GM18511 (cell line): ENCODE measurements around the gene IL12RB2.

Source experiments
- ATAC-seq: cut with Tn5 transposase; IDR thresholded peaks from one replicate; pipeline ENCODE4 v1.9.1; 2021; ENCODE audit warnings: mild to moderate bottlenecking, moderate library complexity; ENCODE audit not compliant: unreplicated experiment

Gene IL12RB2

DNA sequence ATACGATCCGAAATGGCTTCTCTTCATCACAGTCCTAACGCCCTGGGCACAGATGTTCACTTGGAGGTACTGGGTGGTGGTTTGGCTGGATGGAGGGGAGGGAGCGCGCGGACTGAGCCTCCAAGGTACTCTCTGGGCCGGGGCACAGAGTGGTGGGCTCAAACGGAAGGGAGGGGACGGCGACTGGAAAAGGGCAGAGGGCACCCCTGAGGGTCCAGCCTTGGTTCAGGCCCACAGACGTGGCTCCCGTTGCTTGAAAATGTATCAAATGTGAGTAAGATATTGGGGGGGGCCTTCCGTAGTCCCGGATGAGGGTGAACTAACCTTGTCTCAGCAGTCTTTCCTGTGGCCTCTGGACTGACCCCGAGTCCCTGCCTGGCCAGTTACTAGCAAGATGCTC is 463 bp downstream of the IL12RB2 start:
- ATAC-seq = peak; percentile 35

DNA sequence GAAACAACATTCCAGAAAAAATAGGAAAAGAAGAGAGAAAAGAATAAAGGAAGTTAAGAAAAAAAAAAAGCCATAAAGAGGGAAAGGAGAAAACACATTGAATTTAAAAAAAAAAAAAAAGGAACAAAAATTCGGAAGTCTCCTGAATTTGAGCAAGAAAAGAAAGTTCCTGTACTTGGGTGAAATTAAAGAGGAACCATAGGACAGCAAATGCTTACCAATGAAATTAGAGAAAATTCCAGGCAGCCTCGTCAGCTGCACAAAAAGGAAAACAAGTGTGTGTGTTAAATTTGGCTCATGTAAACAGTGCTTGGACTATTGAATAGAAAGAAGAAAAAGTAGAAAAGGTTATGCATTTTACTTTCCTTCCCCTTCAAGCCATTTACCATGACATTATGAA is 4.9 kb downstream of the IL12RB2 start:
- ATAC-seq = no peak

DNA sequence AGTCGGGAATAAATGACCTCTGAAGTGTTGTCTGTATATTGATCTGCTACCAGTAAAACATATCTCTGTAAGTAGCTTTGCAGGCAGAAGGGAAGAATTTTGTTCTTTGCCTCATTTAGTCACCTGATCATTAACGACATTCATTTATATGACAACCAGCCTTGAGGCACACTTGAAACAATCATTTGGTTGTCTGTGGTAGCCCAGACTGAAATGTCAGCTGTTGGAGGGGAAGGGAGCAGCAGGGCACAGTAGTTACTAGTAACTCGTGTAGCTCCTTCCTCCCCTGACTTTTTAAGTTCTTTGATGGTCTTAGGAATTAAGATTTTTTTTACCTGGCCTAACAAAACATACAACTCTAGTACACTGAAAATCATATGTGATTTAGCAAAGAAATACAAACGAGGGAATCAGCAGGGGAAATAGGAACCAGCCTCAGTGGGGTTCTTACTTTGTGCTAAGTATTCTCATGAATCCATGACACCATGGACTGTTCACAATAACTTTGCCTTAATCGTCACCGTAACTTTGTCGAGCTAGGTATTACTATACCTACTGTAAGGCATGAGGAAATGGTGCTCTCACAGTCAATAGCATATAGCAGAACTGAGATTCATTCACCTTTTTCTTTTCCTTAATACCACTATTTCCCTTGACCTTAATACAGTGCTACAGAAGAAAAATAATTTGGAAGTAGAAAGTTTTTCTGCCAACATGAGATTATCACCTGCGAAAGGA is 6.4 kb downstream of the IL12RB2 start:
- ATAC-seq = no peak

DNA sequence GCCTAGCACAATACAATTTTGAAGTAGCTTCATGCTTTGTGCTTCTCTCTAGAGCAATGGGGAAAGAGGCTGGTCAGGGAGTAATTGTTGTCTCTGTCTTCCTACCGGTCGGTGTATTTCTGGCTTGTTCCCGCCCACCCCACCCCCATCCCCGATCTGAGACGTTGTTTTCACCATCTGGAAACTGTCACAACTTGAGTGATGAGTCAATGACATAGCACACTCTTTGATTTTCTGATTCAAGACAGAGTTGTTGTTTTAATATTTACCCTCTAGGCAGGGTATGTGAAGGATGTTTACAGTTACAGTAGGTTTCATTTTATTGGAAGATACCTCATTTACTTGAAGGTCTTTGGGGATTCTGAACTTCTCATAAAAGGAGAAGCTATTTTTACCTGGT is 7.0 kb downstream of the IL12RB2 start:
- ATAC-seq = no peak

DNA sequence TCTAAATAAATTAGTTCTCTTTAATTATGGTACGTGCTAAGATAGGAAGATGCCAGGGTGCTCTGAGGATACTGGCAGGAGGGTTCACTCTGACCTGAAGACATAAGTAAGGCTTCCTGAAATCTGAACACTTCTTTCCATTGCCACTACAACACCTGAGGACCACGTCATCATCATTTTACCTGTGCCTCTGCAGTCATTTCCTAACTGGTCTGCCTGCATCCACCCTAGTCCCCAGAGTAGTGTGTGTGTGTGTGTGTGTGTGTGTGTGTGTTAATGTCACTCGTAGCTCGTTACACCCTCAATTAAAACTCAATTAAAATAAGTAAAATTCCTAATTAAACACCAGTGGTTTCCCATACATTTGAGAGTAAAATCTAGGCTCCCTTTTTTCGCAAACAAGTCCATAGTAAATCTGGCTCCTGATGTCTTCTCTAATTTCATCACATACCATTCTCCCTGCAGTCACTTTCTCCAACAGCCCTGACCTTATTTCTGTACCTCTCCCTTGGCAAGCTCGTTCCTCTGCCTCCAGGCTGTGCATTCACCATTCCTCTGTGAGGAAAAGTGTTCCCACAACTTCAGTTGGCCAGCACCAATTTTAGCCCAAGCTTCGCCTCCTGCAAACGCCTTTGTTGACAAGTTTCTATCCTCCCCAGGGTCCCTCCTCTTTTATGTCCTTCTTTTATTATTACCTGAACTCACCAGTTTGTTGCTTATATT is 8.7 kb downstream of the IL12RB2 start:
- ATAC-seq = no peak

DNA sequence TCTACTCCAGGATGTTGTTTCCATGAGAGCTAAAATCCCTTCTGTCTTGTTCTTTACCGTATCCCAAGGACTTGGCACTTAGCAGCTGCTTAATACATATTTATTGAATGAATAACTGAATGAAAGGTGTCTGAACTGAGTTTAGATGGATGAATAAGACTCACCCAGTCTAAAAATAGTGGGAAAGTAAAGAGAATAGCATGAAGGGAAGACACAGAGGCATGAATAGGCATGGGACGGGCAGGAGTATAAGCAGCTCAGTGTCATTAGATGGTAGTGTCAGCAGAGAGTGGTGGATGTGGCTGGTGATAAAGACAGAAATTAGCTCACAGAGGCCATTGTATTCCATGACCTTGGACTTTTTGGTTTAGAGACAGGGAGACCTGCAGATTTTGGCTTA is 9.2 kb downstream of the IL12RB2 start:
- no peak for ATAC-seq

DNA sequence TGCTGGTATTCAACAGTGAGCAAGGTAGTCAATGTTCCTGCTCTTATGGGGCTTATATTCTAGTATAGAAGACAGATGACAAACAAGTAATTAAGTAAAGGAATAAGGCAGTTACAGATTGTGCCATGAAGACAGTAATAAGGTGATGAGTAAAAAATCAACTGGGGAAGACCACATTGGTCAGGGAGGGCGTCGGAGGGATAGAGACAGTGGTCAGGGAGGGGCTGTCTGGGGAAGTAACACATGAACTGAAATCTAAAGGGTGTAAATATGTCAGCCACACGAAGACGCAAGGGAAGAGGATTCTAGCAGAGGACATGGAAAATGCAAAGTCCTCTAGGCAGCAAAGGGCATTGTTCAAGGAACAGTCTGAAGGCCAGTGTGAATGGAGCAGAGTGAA is 10.1 kb downstream of the IL12RB2 start:
- no peak for ATAC-seq

DNA sequence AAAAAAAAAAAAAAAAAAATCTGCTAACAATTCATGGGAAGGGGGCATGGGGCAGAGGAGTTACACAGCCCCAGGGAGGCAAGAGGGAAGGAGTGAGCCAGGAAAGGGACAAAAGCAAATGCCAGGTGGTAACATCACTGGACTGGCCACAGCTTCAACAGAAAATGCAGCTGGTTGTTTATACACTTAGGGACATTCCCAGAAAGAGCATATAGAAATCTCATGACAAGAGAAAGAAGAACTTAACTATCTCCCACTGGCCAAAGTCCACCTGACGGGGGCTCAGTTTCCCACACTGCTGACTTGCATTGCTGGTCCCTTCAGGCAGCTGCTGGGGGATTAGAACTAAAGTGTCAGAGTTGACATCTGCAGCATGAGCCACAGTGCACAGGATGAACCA is 14.8 kb downstream of the IL12RB2 start:
- no peak for ATAC-seq

DNA sequence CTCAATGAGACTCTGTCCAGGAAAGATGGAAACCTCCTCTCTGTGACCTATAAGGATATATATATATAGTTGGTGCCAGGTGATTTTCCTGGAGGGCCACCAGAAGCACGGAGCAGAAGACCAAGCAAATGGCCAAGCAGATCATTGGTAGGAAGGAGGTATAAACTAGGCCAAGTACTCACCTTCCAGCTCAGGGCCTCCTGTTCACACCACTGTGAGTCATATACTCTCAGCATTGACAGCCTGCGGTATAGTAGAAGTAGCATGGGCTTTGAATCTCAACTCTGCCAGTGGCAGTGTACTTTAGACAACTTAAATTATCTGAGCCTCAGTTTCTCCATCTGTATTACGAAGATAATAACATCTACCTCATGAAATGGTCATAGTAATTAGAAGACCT is 15.4 kb downstream of the IL12RB2 start:
- ATAC-seq = no peak

DNA sequence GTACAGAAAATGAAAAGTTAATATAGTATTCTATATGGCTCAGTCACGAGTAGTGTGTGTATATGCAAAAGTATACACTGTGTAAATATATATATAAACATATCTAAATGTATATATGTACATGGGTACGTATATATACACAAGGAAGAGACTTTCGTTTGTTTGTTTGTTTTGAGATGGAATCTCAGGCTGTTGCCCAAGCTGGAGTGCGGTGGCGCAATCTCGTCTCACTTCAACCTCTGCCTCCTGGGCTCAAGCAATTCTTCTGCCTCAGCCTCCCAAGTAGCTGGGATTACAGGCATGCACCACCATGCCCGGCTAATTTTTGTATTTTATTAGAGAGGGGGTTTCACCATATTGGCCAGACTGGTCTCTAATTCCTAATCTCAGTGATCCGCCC is 16.4 kb downstream of the IL12RB2 start:
- no peak for ATAC-seq

DNA sequence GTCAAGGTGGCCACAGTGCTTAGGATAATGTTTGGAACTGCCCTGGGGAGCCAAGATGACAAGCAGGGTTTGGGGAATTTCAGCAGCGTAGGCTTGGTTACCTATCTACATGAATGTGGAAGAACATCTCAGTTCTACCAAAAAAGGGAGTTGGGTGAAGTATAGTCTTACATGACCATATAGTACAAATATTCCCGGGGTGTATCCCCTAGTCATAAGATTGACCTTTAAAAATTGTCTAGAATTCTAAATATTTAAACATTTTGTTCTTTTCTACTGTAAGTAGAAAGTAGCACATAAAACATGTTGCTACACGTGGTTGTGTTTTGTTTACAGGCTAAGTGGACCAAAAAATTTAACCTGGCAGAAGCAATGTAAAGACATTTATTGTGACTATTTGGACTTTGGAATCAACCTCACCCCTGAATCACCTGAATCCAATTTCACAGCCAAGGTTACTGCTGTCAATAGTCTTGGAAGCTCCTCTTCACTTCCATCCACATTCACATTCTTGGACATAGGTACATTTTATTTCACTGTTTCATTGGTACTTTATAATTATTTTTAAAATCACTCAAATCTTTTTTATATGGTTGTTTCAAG is 20.3 kb downstream of the IL12RB2 start:
- no peak for ATAC-seq

DNA sequence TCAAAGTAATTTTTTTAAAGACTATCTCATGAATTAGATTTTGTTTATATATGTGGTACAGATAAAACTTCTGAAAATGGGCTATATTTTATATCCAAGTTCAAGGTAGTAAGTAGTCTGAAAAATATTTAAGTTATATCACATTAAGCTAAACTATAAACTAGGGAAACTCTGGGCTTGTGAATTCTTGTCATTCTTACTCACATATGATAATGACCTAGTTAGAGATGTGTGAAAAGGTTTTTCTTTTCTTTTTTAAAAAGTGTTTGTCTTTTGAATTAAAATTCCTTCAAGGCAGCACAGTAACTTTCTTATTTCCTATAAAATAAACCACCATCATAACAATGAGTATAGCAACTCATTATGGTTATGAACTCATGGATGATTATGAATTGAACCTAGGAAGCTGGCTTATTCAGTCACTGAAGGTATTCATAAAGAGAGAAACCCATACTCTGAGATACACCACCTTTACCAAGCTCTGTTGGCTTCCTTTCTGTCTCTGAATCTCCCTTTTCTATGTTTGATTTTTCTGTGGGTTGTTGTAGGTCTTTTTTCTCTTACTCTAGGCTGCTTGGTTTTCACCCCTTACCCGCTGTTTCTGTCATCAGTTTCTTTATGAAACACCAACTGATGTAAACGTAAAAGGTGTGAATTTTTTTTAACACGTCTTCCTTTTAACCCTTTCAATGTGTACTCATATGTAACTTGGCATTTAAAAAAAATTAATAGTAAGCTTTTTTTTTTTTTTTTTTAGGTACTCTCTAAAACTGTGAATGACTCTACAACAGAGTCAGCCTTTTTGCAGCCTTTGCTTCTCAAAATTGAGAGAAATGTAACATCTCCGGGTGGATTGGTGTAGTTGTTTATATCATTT is 25.2 kb downstream of the IL12RB2 start:
- peak; percentile 95 for ATAC-seq

DNA sequence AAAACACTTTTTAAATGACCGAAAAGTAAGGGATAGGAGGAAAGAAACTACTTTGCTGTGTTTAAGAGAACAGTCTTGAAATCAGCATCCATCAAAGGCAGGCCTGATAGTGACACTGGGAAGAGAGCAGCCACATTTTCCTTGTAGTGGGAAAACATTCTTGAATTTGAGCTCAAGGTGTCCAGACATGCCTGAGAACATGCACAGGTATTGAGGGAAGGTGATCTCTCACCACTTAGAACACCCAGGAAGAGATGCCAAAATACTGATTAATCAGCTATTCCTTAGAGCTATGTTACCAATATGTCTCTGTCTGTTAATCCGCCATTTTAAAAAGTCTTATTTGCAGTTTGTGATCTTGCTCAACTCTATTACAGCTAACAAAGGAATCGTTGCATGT is 25.9 kb downstream of the IL12RB2 start:
- ATAC-seq = no peak

DNA sequence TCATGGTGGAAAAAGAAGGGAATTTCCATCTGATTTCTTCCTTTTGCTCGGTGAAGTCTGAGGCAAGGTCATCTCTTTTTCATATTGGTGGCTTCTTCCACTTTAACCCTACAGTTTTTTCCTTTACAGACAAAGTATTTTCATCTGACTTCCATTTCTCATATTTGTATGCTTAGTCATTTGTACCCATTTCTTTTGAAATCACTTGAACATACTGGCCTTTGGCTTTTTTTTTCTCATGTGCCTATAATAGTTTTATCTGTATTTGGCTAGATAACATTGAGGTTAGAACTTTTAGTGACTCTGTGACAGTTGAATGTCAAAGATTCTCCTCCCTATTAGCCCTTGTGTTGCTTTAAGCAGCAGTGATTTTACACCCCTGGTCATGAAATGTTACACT is 27.7 kb downstream of the IL12RB2 start:
- no peak for ATAC-seq

DNA sequence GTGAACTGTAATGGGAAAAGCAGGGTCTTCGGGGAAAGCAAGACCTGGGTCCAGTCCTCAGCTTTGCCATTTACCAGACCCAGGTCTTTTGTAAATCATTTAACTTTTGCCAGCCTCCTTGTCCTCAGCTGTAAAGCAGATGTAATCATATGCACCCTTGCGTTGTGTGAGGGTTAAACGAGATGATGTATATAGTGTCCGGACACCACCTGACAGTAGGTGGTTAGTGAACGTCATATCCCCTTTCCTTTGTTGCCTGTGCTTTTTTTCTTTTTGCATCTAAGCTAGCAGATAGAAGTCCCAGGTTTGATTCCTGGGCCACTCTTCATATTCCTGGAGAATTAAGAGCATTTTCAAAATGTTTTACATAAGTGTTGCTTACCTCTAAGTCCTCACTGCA is 28.5 kb downstream of the IL12RB2 start:
- ATAC-seq = no peak

DNA sequence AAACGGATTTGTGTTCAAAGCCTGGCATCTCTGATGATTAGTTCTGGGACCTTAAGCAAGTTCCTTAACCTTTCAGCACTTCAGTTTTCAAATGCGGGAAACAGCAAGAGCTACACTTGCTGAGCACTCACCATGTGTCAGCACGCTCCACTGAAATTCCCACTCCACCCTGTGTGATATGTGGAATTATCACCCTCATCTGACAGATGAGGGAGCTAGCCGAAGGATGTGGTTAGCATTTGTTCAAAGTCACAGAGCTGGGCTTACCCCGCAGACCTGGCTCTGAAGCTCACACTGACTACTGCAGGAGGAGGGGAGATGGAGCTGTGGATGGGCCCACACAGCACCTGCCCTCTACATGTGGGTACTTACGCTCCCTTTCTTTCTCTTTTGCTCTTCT is 29.1 kb downstream of the IL12RB2 start:
- no peak for ATAC-seq

DNA sequence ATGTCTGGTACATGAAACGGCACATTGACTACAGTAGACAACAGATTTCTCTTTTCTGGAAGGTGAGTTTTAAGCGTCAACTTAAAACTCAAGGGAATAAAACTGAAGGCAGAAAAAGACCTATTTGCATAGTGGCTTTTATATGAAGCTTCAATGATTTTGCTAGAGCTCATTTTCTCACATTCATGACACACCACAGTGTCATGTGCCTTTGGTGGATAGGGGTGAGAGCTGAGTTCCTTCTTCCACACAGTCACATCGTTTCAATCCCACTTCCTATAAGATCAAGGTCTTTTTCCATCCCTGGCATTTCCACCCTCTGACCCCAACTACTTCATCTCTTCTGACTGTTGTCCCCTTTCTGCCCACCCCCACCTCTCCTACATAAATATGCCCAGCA is 31.0 kb downstream of the IL12RB2 start:
- peak; percentile 51 for ATAC-seq

DNA sequence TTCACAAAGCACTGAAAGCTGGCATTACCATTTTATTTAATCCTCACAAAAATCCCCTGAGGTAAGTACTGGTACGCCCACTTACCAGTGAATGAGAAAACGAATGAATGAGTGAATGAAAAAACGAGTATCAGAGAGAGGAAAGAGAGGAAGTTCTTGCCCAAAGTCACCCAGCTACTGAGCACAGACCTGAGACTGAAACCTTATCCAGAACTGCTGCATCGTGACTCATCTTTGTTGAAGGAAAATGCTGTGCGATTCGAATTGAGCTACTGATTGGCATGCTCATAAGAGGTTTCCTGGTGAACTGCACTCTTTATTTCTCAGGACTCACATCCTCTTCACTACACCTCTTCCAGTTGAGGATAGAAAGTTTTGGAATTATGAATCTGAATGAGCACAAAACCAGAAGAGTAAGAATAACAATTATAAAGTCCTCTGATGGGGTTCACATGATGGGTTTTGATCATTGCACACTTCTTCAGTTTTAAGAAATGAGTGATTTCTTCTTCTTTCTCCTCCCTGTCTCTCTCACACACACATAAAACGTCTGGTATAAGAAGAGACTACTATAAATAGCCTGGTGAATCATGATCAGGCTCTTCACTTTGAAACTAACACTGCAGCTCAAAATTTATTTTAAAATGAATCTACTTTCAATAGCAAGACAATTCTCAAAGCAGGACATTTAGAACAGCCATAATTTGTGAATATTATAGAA is 32.1 kb downstream of the IL12RB2 start:
- peak; percentile 61 for ATAC-seq

DNA sequence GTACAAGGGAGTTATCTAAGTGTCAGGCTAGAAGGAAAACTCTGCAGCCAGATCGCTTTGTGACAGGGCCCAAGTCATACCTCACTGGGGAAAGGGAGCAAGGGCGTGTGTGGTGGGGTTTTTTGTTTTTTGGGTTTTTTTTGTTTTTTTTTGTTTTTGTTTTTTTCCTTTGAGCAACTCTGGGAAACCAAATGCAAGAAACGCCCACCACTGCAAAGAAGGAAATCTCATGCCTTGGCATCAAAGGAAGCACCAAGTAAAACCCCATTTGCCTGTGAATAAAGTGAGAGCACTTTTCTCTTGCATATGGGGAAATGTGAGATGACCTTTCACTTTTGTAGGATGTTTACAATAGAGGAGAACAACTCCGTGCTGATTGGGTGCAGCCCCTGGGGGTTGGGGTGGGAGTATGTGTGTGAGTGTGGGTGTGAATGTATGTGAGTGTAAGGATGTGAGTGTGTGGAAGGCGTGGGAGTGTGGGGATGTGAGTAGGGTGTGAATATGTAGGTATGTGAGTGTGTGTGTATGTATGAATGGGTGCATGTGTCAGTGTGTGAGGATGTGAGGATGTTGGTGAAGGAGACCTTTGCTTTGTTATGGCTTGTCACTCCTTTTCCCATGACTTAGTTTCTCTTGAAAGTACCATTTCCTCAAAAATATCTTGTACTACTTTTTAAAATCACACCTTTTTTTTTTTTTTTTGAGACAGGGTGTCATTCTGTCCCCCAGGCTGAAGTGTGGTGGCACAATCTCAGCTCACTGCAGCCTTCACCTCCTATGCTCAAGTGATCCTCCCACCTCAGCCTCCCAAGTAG is 34.6 kb downstream of the IL12RB2 start:
- ATAC-seq = peak; percentile 36

DNA sequence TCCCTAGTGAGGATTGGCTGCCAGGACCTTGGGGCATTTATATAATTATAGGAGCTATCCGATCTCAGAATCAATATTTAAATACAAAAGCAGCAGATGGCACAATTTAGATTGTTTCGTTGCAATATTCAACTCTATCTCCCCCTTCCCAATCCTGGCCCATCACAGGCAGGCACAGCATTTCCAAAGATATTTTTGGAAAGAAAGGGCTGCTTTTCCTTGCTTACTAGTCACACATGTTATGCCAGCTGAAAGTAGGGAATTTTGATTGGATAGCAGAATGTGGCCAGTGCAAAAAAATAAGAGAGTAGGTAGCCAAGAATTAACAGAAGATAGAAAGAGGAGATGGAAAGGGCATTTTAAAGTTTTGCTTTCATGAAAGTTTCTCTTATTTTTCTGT is 37.9 kb downstream of the IL12RB2 start:
- ATAC-seq = no peak
